GM18517 (cell line): ENCODE data around the gene NKX2-8.

Experiments used
- ATAC-seq: cut with Tn5 transposase; IDR thresholded peaks from one replicate; pipeline ENCODE4 v1.9.1; 2021; ENCODE audit warnings: mild to moderate bottlenecking, moderate library complexity; ENCODE audit not compliant: unreplicated experiment

Gene NKX2-8

DNA sequence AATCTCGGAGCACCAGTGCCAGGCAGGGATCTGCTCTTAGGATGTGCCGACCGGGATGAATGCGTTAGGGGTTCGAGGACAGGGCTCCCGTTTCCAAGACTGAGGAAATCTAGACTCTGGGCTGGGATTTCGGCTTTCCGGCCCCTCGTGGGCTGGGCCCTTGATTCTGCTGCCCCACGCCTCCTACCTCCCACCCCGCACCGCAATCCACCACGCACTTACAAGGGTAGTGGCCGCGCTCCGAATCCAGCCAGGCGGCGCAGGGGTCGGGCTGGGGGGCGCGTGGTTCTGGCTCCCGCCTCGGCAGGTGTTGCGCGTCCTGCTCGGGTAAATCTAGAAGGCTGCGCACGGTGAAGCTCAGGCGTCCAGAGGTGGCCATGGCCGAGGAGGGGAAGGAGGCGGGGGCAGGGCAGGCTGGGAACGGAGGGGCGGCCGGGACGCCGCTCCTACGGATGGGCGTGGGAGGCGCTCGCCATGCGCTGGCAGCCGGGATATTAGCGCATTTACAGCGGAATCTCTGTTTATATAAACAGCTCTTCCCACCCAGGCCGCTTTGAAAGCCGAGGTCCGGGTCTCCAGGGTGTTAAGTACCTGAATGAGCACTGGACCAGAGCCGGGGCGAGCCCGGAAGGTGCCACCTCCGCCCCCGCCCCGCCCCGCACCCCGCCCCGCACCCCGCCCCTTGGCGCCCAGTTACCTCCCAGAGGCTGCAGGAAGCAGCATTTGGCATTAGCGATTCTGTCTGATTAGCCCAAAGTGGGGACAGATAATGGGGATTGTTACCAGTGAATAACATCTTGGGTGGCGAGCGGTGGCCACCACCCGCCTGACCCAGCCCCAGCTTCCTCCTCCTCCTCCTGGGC lies at the start of gene NKX2-8:
TSS of gene NKX2-8 (minus strand) at position 604 of the 863 bp plus-strand sequence. CDS start at position 379, 225 bp downstream.
- no peak for ATAC-seq

DNA sequence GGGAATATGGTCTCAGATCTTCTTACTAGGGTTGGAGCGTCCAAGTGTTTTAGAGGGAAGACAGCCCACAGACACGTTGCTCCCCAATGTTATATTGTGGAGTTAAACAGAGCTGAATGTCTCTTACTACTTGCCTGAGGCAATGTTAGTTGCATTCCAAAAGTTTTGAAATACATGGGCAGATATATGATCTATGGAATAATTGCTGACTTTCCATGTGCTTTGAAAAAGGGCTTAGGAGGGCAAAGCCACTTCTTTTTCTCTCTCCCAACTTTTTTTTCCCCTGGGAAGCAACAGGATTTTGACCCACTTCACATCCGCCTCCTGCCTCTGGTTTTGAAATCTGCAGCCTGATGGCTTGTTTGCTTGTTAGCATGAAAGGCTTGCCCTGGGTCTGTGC lies 45.6 kb upstream of the NKX2-8 start:
- no peak for ATAC-seq

DNA sequence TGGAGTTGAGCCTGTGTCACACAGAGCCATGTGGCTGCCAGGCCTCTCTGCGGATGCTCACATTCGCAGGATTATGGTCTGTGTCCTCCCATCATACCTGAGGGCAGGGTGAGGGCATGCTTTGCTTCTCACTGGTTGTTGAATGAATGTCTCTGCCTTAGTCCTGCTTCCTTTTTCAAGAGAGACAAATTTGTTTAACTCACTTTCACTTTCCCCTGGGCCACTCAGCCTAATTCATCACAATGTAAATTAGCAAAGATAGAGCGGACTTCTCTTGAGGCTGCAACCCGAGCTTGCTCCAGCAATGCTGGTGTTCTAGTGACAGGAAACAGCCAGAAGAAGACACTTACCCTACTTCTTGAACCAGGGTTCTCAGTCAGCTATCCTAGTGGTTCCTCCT lies 43.7 kb upstream of the NKX2-8 start:
- ATAC-seq = no peak

DNA sequence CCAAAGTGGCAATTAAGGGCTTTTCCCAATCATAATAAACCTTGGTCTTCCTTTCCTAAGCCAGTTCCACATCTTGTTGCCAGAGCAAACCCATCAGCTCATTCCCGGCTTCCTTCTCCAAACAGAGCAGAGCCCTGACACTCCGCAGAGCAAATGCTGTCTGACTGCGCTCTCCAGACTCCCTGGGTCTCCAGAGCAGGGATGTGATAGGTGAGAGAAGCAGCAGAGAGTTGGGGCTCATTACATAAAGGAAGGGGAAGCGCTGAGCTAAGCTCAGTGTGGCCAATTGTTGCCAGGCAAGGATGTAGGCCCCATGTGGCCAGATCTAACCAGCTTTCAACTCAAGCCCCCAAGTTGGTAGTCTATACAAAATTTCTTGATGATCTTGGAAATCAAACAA lies 43.0 kb upstream of the NKX2-8 start:
- ATAC-seq = no peak

DNA sequence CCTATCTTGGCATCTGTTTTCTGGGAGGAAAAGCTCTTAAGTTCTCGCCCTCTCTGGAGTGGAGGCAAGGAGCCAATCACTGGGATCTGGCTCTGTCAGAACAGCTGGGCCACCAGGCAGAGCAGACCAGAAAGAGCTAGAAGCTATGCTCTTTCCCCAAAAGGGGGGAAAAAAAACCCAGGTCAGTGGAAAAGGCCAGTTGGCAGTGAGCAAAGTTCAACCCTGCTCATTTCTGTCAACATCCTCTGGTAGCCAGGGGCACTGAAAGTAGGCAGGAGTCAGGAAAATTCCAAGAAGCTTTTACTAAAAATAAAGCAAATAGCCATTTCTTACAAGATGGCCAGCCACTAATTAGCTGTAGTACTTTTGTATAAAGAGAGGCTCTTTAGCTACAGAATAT lies 42.6 kb upstream of the NKX2-8 start:
- no peak for ATAC-seq

DNA sequence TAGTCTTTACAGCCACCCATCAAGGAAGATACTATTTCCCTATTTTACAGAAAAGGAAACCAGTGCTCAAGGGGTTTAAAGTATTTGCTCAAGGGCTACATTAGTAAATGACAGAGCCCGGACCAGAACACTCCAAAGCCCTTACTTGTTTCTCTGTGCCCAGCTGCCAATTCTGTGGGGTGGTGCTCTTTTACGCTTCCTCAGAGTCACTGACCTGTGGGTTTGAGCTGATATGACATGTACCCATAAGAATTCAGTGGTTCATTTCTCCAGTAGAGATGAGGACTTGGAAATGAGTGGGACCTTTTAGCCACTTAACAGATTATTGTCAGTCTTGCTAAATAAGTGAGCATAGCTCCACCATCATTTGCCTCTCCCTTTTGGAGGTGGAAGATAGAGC lies 37.4 kb upstream of the NKX2-8 start:
- no peak for ATAC-seq

DNA sequence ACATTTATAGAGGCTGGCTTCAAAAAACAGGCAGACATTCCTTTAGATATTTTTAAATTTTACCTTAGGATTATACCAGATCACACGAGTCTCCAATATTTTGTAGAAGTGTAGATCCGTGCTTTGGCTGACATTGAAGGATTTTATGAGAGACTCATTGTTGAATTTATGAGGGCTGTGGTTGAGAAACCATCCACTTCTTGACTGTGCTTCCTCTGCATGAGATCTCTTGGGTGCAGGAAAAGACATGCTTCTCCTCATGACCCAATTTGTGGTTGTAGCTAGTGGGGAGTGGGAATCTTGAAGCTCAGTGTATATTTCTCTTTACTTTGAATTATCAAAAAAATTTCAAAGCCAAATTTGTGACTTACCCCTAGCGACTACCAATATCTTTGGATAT lies 36.7 kb upstream of the NKX2-8 start:
- no peak for ATAC-seq

DNA sequence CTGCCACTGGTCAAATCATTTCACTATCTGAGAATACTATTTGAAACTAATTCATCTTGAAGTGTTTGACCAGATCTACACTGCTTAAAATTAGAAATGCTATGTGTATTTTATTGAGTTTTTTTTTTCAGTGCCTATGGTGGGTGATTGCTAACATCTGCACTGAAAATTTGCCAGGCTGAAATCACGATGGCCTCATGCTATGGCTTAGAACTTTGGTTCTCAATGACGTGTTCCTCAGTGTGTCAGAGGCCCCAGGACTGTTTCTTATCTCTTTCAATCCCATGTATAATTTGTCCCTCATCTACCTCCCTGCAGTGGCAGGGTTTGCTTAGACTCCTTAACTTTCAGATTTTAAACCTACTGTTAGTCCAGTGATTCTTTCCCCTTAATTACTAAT lies 36.2 kb upstream of the NKX2-8 start:
- no peak for ATAC-seq

DNA sequence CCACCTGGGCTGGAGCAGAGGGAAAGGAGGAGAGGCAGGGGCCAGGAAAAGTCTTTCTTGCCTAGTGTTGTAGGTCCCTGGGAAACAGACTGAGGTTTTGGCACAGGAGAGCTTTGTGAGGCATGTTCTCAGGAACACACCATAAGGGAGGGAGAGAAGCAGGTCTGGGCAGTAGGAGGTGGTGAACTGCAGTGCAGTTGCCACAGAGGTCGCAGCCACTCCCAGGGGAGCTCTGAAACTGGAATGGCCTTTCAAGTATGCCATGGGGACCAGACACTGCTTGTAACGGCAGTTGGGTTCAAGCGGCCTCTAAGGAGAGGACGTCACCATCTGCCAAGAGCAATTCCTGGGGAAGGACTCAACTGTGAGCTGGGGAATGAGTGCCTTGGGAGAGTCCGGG lies 35.4 kb upstream of the NKX2-8 start:
- ATAC-seq = no peak

DNA sequence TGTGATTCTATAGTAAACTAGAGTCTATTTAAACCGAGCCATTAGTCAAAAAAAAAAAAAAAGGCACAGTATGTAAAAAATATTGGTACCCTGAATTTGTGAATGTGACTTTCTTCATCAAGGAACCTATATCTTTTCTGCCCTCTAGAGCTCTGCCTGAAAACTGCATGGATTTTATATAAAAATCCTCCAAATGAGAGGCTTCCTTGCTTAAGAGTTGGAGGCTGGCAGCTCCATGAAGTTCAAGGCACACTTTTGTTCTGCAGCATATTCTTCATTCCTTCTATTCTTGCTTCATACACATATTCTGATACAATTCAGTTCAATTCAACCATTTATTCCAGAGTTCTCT lies 23.1 kb upstream of the NKX2-8 start:
- ATAC-seq = no peak

DNA sequence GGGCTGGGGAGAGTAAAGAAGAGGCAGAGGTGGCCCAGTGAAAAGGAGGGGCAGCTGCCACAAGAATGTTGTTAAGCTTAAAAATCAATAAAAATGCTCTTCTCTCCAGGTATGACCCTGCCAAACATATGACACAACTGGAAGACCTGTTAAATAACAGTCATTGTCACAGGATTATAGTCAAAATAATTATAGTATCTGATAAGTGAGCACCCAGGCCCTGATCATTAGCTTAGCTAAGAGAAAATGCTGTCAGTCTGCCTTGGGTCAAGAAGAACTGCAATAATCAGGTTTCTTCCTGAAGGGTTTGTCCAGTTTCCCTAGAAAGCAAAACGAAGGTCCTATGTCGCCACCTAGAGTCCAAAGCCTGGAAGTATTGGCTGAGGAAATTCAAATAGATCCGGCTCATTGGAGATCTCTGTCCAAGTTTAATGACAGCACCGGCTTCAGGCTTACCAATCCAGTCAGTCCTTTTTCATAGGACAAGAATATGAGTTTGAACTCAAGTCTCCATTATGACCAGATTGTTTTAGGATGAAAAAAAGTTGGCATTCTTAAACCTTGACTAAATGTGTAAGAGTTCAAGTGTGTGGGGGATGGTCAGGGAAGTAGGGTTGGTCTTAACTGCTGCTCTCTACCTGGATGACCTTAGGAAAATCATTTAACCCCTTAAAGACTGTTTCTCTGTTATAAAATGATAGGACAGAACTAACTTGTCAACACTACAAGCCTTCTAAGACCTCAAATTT lies 22.5 kb upstream of the NKX2-8 start:
- ATAC-seq = peak; percentile 64

DNA sequence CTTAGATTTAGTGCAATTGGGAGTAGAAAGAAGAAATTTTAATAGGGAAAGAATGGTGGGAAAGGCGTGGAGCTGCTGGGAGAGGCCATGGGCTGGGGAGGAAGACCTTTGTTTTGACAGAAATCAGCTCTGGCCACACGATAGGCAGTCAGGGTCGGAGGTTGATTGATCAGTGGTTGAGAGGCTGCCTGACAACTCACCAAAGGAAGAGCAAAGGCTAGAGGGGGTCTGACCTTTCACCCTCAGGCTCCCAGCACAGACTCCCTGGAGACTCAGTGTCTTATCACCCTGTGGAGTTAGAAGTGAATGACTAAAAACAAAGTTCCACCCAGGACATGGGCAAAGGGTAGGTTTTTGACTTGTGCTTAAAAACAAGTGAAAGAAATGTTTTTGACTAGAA lies 18.0 kb upstream of the NKX2-8 start:
- no peak for ATAC-seq

DNA sequence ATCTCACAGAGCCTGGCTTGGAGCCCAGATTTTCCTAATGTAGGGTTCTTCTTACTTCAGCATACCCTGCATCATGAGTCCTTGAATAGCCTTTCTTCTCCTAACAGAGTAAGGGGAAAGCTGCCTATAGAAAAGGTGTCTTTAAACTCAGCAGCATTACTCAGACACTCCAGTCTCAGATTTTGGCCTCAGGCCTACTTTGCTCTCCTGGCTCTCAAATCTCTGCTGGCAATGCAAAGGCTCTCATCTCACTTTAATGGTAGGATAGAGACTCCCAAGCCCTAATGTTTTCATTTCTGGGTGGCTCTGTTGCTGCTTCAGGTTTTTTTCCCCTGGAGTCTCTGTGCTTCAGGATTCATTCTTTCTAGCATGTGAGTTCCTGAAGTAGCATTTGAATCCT lies 9.1 kb upstream of the NKX2-8 start:
- no peak for ATAC-seq

DNA sequence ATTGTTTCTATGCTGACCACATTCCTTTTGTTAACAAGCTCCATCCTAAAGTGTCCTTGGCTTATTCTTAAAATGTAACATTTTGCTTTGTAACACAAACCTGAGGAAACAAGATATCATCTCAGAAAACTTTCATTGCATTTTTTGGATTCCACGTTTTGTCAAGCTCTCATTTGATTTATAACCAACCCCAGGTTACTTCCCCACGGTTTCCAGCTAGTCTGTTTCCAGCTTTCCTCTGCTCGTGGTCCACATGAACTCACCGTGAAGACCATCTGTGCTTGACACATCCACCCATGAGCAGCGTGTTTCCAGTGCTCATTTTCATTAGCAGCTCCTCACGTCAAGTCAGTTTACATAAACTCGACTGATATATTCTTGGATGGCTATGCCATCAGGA lies 6.4 kb upstream of the NKX2-8 start:
- no peak for ATAC-seq

DNA sequence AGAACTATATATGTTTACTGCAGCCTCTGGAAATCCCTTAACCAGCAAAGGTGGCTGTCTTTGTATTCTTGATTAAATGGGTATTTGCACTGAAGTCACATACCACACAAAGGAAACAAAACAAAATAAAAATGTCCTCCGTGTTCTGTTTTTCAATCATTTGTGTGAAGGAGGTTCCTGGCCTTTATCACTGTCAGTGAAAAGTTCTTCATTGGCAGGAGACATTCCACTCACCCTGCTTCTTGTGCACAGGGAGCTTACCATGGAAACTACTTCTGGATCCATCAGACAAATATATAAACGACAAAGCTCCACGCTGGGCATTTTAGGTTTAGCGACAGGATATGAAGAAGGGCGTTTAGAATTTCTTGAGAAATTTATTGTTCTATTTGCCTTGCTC lies 5.7 kb upstream of the NKX2-8 start:
- no peak for ATAC-seq

DNA sequence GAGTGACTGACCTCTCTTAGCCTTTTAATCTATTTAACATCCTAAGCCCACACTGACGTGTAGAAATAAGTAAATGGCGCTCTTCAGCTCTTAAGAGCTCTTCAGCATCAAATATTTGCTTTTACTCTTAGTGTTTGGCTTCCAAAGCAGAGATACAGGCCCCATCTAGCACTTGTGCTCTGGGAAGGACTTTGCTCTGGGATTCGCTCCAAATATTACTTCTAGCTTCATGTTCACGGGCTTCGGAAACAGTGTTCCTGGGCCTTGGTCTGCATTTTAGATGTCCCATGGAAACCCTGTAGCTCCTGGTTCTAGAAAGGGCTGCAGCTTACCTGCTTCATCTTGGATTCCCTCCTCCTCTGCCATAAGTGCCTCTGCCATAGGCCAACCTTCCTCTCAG lies 2.7 kb upstream of the NKX2-8 start:
- no peak for ATAC-seq

DNA sequence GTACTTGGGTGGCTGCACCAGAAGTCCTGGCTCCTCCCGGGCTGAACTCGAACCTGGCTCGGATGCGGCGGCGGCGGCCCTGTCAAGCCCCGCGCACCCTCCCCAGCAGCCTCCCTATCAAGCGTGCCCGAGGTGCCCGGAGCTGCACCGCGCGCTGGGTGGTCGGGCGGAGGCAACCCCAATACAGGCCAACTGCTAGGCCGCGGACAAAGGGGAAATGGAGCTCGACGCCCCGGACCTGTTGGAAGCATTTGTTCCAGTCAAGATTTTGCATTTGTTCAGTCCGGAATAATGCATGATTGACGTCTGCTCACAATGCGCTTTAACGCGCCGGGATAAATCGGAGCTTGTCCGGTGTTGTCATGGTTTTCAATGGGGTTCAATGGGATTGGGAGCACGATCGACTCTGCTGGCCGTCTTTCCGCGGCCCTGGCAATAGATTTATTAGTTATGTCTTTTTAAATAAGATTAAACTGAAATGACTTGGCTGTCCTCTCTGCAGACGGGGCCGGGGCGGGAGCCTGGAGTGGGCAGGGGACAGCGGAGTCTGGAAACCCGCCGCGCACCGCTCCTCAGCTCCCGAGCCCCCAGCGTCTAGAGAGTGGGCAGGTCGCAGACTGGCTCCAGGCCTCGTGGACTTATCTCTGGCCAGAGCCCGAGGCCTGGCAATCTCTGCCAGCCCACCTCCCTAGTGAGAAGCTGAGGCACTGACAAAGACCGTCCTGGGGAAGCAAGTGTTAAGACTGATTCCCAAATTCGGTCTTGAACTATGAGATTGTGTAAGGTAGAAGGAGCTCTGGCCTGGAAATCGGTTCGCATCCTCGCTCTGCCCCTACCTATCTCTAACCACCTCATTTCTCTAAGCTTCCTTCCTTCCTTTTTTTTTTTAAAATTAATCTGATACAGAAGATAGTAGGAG lies 1.7 kb upstream of the NKX2-8 start:
- no peak for ATAC-seq

DNA sequence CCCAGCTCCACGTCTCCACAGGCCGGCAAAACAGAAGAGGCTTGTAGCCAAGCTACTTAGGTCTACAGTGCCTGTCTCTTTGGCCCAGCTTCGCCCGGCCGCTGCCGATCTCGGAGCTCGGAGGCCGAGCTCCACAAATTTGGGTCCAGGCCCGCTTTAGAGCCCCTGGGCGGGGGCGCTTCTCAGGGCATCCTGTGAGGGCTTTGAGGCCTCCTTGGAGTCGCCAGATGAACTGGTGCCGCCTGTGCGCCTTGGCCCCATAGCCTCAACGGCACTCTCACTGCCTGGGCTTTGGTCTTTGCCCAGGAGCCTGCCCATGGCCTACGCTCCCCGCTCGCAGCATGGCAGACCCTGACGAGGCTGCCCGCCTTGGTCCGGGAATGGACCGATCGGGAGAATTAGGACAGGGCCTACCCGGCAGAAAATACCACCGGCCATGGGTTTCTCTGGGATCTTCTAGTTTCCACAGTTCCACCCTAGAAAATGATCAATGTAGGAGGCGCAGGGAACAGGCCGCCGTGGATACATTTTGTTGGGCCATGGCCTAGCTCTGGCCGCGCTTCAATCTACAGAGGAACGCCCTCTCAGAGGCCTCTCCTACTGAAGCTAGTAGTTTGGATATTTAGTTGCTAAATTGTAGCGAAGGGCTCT lies 953 bp upstream of the NKX2-8 start:
- ATAC-seq = no peak

DNA sequence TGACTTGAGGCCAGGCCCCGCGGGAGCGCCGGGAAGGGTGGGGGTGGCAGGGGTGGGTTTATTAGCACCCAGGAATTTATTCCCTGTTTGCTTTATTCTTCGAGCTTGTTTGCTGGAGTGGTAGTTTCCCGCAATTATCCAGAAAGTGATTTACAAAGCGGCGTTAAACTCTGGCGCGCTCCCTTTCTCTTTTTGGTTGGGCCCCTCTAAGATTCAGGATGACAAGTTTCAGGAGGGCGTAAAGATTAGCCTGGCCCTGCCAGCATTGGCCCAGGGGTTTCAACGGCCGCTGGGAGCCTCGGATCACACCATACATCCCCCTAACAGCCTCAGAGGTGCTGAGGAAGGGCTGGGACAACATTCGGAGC lies 444 bp upstream of the NKX2-8 start:
- ATAC-seq = no peak

DNA sequence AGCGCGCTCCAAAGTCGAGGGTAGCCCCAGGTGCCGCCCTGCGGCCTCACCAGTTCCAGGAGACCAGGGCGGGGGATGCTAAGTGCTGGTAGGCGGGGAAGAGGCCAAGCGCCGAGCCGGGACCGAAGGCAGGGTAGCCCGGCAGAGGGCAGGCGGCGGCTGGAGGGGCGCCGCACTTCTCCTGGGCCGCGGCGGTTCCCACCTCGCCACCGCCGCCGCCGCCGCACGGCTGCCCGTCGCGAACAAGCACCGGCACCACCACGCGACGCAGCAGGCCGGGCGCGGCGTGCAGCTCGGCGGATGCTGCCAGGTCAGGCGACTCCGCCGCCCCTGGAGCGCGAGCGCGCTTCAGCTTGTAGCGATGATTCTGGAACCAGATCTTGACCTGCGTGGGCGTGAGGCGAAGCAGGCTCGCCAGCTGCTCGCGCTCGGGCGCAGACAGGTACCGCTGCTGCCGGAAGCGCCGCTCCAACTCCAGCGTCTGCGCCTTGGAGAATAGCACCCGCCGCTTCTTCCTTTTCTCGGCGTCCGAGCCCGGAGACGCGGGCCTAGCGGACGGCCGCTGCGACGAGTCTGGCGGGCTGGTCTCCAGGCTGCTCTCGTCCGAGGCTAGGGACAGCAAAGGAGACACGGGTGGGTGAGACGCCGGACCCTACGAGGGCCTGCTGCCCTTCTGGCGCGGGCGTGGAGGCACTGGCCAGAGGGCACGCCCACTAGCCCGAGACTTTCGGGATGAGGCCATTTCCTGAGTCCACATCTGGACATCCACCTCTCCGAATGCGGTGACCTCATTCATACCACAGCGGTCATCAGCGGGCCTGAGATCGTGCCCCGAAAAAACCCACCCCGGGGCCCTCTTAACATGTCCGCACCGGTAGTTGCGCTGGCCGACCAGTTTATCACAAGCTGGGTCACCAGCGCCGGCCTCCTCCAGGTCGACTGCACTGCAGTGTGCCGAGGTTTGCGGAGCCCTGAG lies 1.3 kb downstream of the NKX2-8 start:
- no peak for ATAC-seq
